Smooth muscle cell (in vitro differentiated cells): ENCODE results near the gene HACL1. TPM values are rescaled to one million over a fixed set of nuclear protein-coding genes. Genes with fewer than 3 reads are reported as not detected.

ENCODE experiments used
- DNase-seq: peaks from one replicate; lab custom pipeline; 2025; ENCODE audit not compliant: unreplicated experiment; lab: John Stamatoyannopoulos, UW
- H2AFZ ChIP-seq: fragments of 200-600 bp; sonication (generic); 2 replicates; pipeline ENCODE4 v1.6.0; 2016; ENCODE audit warnings: antibody characterized with exemption, low read depth, mild to moderate bottlenecking
- H3F3A ChIP-seq: fragments of 200-600 bp; sonication (generic); 2 replicates; pipeline ENCODE4 v1.6.0; 2017; ENCODE audit warnings: antibody characterized with exemption, low read depth
- H3K27ac ChIP-seq: fragments of 200-600 bp; sonication (generic); 2 replicates; pipeline ENCODE4 v1.5.1; 2016; ENCODE audit warnings: low read depth, mild to moderate bottlenecking
- H3K27me3 ChIP-seq: fragments of 200-600 bp; sonication (generic); 2 replicates; pipeline ENCODE4 v1.6.1; 2016; ENCODE audit warnings: low read depth, mild to moderate bottlenecking
- H3K36me3 ChIP-seq: fragments of 200-600 bp; sonication (generic); 2 replicates; pipeline ENCODE4 v1.5.1; 2016; ENCODE audit warnings: low read depth
- H3K4me1 ChIP-seq: fragments of 200-600 bp; sonication (generic); 2 replicates; pipeline ENCODE4 v1.5.1; 2016; ENCODE audit warnings: low read depth
- H3K4me2 ChIP-seq: fragments of 200-600 bp; sonication (generic); 2 replicates; pipeline ENCODE4 v1.6.0; 2016; ENCODE audit warnings: mild to moderate bottlenecking
- H3K4me3 ChIP-seq: fragments of 200-600 bp; sonication (generic); 2 replicates; pipeline ENCODE4 v1.5.1; 2016; ENCODE audit warnings: mild to moderate bottlenecking
- H3K79me2 ChIP-seq: fragments of 200-600 bp; sonication (generic); 2 replicates; pipeline ENCODE4 v1.6.0; 2016; ENCODE audit warnings: low read depth, mild to moderate bottlenecking
- H3K9ac ChIP-seq: fragments of 200-600 bp; sonication (generic); 2 replicates; pipeline ENCODE4 v1.6.0; 2016; ENCODE audit warnings: low read depth
- H3K9me3 ChIP-seq: fragments of 200-600 bp; sonication (generic); replicated peaks from 2 replicates; pipeline ENCODE4 v1.5.1; 2016; ENCODE audit warnings: low read depth
- H4K20me1 ChIP-seq: fragments of 200-600 bp; sonication (generic); 2 replicates; pipeline ENCODE4 v1.6.0; 2016; ENCODE audit warnings: low read depth
- WGBS: methylation state at CpG from one replicate; pipeline ENCODE4 v1.1.7; 2016; ENCODE audit warnings: low lambda C conversion rate; 5-methylcytosine and 5-hydroxymethylcytosine counted together
- polyA plus RNA-seq: library from polyadenylated mRNA; unstranded; fragments of >200 nt; fragmentation: Nextera tagmentation; extraction: Ambion mirVana; gene quantifications from 2 replicates; pipeline ENCODE4 v1.2.1, GENCODE V29; 2016
- total RNA-seq: library from RNA; depleted of rRNA; stranded (reverse); fragments of >200 nt; gene quantifications from 2 replicates; pipeline ENCODE4 v1.2.3, GENCODE V29; 2014
- TF ChIP-seq, protein P1 (sequence below): fragments of 200-600 bp; sonication (generic); IDR thresholded peaks from 2 replicates; pipeline ENCODE4 v1.5.1; 2017; ENCODE audit warnings: borderline replicate concordance, mild to moderate bottlenecking, antibody characterized with exemption; ENCODE audit not compliant: insufficient read depth, poor library complexity, severe bottlenecking

HACL1 gene
- total and polyA plus RNA-seq, 2 experiments from 2014 or later, result 11.8 to 13.0 TPM

DNA sequence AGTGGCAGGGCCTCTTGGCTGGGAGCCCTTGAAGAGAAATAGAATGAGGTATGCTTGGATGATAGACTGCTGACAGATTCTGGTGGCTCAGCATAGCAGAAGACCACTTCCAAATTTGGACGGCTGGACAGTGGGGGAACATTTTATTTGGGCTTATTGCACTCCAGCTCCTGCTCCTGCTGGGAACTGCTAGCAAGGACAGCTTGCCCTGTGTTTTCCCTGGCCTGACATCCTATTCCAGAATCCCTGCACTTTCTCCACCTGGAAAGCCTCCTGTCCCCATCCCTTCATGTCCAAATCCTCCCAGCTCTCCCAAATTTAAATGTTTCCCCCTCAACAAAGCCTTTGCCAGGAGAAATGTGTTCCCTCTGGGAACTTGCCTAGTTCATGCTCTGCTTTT is 70.0 kb downstream of the HACL1 start:
- 88% methylated on average over 1 of the region's 1 CpG for WGBS
- no peak for DNase-seq
- no peak overlapping the region for H2AFZ ChIP-seq
- H3F3A ChIP-seq, result no peaks in the 10 kb centered on the region
- no peaks in the 10 kb centered on the region for H4K20me1 ChIP-seq
- H3K79me2 ChIP-seq, result no peaks in the 10 kb centered on the region
- no peak overlapping the region for H3K9ac ChIP-seq
- TF ChIP-seq, protein P1, sequence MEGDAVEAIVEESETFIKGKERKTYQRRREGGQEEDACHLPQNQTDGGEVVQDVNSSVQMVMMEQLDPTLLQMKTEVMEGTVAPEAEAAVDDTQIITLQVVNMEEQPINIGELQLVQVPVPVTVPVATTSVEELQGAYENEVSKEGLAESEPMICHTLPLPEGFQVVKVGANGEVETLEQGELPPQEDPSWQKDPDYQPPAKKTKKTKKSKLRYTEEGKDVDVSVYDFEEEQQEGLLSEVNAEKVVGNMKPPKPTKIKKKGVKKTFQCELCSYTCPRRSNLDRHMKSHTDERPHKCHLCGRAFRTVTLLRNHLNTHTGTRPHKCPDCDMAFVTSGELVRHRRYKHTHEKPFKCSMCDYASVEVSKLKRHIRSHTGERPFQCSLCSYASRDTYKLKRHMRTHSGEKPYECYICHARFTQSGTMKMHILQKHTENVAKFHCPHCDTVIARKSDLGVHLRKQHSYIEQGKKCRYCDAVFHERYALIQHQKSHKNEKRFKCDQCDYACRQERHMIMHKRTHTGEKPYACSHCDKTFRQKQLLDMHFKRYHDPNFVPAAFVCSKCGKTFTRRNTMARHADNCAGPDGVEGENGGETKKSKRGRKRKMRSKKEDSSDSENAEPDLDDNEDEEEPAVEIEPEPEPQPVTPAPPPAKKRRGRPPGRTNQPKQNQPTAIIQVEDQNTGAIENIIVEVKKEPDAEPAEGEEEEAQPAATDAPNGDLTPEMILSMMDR, result no peak
- H3K9me3 ChIP-seq, result no peaks in the 10 kb centered on the region
- H3K4me3 ChIP-seq, result no peak overlapping the region
- H3K4me1 ChIP-seq, result no peaks in the 10 kb centered on the region
- no peaks in the 10 kb centered on the region for H3K36me3 ChIP-seq
- H3K27me3 ChIP-seq, result no peaks in the 10 kb centered on the region
- no peak overlapping the region for H3K4me2 ChIP-seq
- H3K27ac ChIP-seq, result no peak overlapping the region

- WGBS, result 93% methylated on average over 4 of the region's 4 CpGs
- Histone ChIP-seq H3K27ac (no peak overlapping the region), H2AFZ (no peak overlapping the region), H3K9me3 (no peaks in the 10 kb centered on the region), H3K36me3 (no peaks in the 10 kb centered on the region), H4K20me1 (no peaks in the 10 kb centered on the region), H3K9ac (no peak overlapping the region), H3F3A (no peaks in the 10 kb centered on the region), H3K27me3 (no peaks in the 10 kb centered on the region), H3K79me2 (no peaks in the 10 kb centered on the region), H3K4me2 (no peak overlapping the region), H3K4me1 (no peaks in the 10 kb centered on the region), H3K4me3 (no peak overlapping the region)
- no peak for DNase-seq
- TF ChIP-seq, protein P1, result no peak
Measured at GRCh38 chr3:15528854-15529537, 72.4 kb downstream of the HACL1 start.

- H2AFZ ChIP-seq, result no peak overlapping the region
- H3K27me3 ChIP-seq, result no peaks in the 10 kb centered on the region
- H3K4me3 ChIP-seq, result no peak overlapping the region
- TF ChIP-seq, protein P1, result peak; percentile 28
- H3F3A ChIP-seq, result no peaks in the 10 kb centered on the region
- no peaks in the 10 kb centered on the region for H4K20me1 ChIP-seq
- H3K4me1 ChIP-seq, result no peaks in the 10 kb centered on the region
- H3K9me3 ChIP-seq, result no peaks in the 10 kb centered on the region
- H3K79me2 ChIP-seq, result no peaks in the 10 kb centered on the region
- H3K4me2 ChIP-seq, result no peak overlapping the region
- H3K9ac ChIP-seq, result no peak overlapping the region
- 17% methylated on average over 4 of the region's 4 CpGs for WGBS
- no peak for DNase-seq
- no peaks in the 10 kb centered on the region for H3K36me3 ChIP-seq
- no peak overlapping the region for H3K27ac ChIP-seq
Measured at GRCh38 chr3:15527031-15527459, 74.3 kb downstream of the HACL1 start.

DNA sequence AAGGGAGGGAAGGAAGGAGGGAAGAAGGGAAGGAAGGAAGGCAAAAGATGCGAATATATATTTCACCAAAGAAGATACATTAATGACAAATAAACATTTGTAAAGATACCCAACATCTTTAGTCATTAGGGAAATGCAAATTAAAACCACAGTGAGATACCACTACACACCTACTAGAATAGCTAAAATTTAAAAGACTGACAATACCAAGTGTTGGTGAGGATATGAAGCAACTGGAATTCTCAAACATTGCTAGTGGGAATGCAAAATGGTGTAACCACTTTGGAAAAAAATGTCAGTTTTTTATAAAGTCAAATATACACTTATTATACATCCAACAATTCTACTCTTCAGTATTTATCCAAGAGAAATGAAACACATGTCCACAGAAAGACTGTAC is 75.6 kb downstream of the HACL1 start:
- H3K4me1 ChIP-seq, result no peaks in the 10 kb centered on the region
- WGBS, result 85% methylated on average over 1 of the region's 1 CpG
- no peaks in the 10 kb centered on the region for H3F3A ChIP-seq
- no peak overlapping the region for H3K4me2 ChIP-seq
- no peak for DNase-seq
- H3K4me3 ChIP-seq, result no peak overlapping the region
- TF ChIP-seq, protein P1, result no peak
- no peaks in the 10 kb centered on the region for H3K9me3 ChIP-seq
- H3K27me3 ChIP-seq, result no peaks in the 10 kb centered on the region
- no peaks in the 10 kb centered on the region for H3K79me2 ChIP-seq
- H4K20me1 ChIP-seq, result no peaks in the 10 kb centered on the region
- no peak overlapping the region for H3K9ac ChIP-seq
- H3K36me3 ChIP-seq, result no peaks in the 10 kb centered on the region
- no peak overlapping the region for H3K27ac ChIP-seq
- no peak overlapping the region for H2AFZ ChIP-seq
